GM23338 (cell line): Measurements from ENCODE around the gene TMEM255B. TPM values are rescaled to one million over a fixed set of nuclear protein-coding genes. Genes with fewer than 3 reads are reported as not detected.

Source experiments
- ATAC-seq: fragments of 200-7000 bp; cut with Tn5 transposase; 3 replicates; pipeline ENCODE4 v1.9.1; 2020
- DNase-seq: peaks from one replicate; pipeline ENCODE4 v3.0.0-alpha.2; 2015; ENCODE audit warnings: low spot score
- H2AFZ ChIP-seq: fragments of 200-600 bp; sonication (generic); 2 replicates; pipeline ENCODE4 v1.8.0; 2016; ENCODE audit warnings: antibody characterized with exemption, mild to moderate bottlenecking, moderate library complexity
- H3F3A ChIP-seq: fragments of 200-600 bp; sonication (generic); replicated peaks from 2 replicates; pipeline ENCODE4 v1.8.0; 2017; ENCODE audit warnings: antibody characterized with exemption, mixed run types, low read depth
- H3K27ac ChIP-seq: fragments of 200-600 bp; sonication (generic); 2 replicates; pipeline ENCODE4 v1.6.1; 2016; ENCODE audit warnings: low read depth
- H3K27me3 ChIP-seq: fragments of 200-600 bp; sonication (generic); 2 replicates; pipeline ENCODE4 v1.8.0; 2016; ENCODE audit warnings: mild to moderate bottlenecking, mixed run types, moderate library complexity; ENCODE audit not compliant: insufficient read depth
- H3K36me3 ChIP-seq: fragments of 200-600 bp; sonication (generic); 2 replicates; pipeline ENCODE4 v1.8.0; 2016; ENCODE audit warnings: mild to moderate bottlenecking; ENCODE audit not compliant: insufficient read depth
- H3K4me1 ChIP-seq: fragments of 200-600 bp; sonication (generic); 2 replicates; pipeline ENCODE4 v1.8.0; 2016; ENCODE audit warnings: mild to moderate bottlenecking, moderate library complexity; ENCODE audit not compliant: insufficient read depth
- H3K4me2 ChIP-seq: fragments of 200-600 bp; sonication (generic); 2 replicates; pipeline ENCODE4 v1.7.1; 2017; ENCODE audit warnings: mixed run types
- H3K4me3 ChIP-seq: fragments of 200-600 bp; sonication (generic); 2 replicates; pipeline ENCODE4 v1.6.1; 2016; ENCODE audit warnings: mixed run types
- H3K79me2 ChIP-seq: fragments of 200-600 bp; sonication (generic); replicated peaks from 2 replicates; pipeline ENCODE4 v1.8.0; 2017; ENCODE audit warnings: mild to moderate bottlenecking; ENCODE audit not compliant: insufficient read depth
- H3K9me2 ChIP-seq: fragments of 200-600 bp; sonication (generic); 2 replicates; pipeline ENCODE4 v1.8.0; 2017; ENCODE audit not compliant: insufficient read depth
- H4K20me1 ChIP-seq: fragments of 200-600 bp; sonication (generic); replicated peaks from 2 replicates; pipeline ENCODE4 v1.8.0; 2017; ENCODE audit warnings: mild to moderate bottlenecking; ENCODE audit not compliant: insufficient read depth
- H3K27ac Mint-ChIP-seq: 2 replicates; pipeline ENCODE4 v1.8.0; 2020; ENCODE audit warnings: inconsistent platforms, mild to moderate bottlenecking, moderate library complexity, mixed read lengths
- H3K27me3 Mint-ChIP-seq: 3 replicates; pipeline ENCODE4 v1.8.0; 2022; ENCODE audit warnings: low read depth, mild to moderate bottlenecking, moderate library complexity, mixed read lengths, inconsistent platforms; ENCODE audit not compliant: insufficient read depth, poor library complexity
- H3K36me3 Mint-ChIP-seq: 3 replicates; pipeline ENCODE4 v1.8.0; 2021; ENCODE audit warnings: low read depth, mild to moderate bottlenecking, inconsistent platforms, moderate library complexity, mixed read lengths
- H3K4me1 Mint-ChIP-seq: 3 replicates; pipeline ENCODE4 v1.8.0; 2020; ENCODE audit warnings: mild to moderate bottlenecking, inconsistent platforms, mixed read lengths
- H3K4me3 Mint-ChIP-seq: 3 replicates; pipeline ENCODE4 v1.8.0; 2021; ENCODE audit warnings: moderate library complexity, mild to moderate bottlenecking, inconsistent platforms, mixed read lengths
- H3K9me3 Mint-ChIP-seq: 3 replicates; pipeline ENCODE4 v1.8.0; 2020; ENCODE audit warnings: moderate library complexity, mild to moderate bottlenecking, inconsistent platforms, mixed read lengths
- CTCF ChIP-seq, 2 experiments: fragments of 200-600 bp in 1 of 2; sonication (generic) in 1 of 2; conservative IDR thresholded peaks; 2 replicates each; pipeline versions ENCODE4 v1.5.1 to v1.6.1; 2016 to 2017; ENCODE audit warnings: antibody characterized with exemption in 2 of 2, low read depth in 2 of 2, mild to moderate bottlenecking in 2 of 2, moderate library complexity in 1 of 2
- EZH2phosphoT487 ChIP-seq: fragments of 200-600 bp; sonication (generic); IDR thresholded peaks from one replicate; pipeline ENCODE4 v1.8.1; 2018; ENCODE audit warnings: antibody characterized with exemption; ENCODE audit not compliant: unreplicated experiment
- JUNB ChIP-seq: IDR thresholded peaks from one replicate; pipeline ENCODE4 v1.6.1; 2016; ENCODE audit warnings: antibody characterized with exemption; ENCODE audit not compliant: unreplicated experiment
- NANOG ChIP-seq: IDR thresholded peaks from 2 replicates; pipeline ENCODE4 v1.6.1; 2016; ENCODE audit warnings: antibody characterized with exemption, borderline replicate concordance
- POLR2AphosphoS5 ChIP-seq: IDR thresholded peaks from 2 replicates; pipeline ENCODE4 v1.6.1; 2016; ENCODE audit warnings: antibody characterized with exemption, low read depth
- STAT1 ChIP-seq: IDR thresholded peaks from one replicate; pipeline ENCODE4 v1.6.1; 2016; ENCODE audit warnings: antibody characterized with exemption; ENCODE audit not compliant: unreplicated experiment
- ZNF114 ChIP-seq: fragments of 250-450 bp; sonication (Bioruptor Pico); IDR thresholded peaks from 2 replicates; pipeline ENCODE4 v1.5.0; 2020; ENCODE audit warnings: mild to moderate bottlenecking, moderate library complexity
- ZNF331 ChIP-seq: fragments of 250-450 bp; sonication (Bioruptor Pico); IDR thresholded peaks from 2 replicates; pipeline ENCODE4 v1.5.0; 2020; ENCODE audit warnings: low read depth, mild to moderate bottlenecking, moderate library complexity
- polyA plus RNA-seq: library from polyadenylated mRNA; unstranded; fragments of >200 nt; fragmentation: Nextera tagmentation; extraction: Ambion mirVana; gene quantifications from 2 replicates; pipeline ENCODE4 v1.2.1, GENCODE V29; 2016
- total RNA-seq: library from RNA; depleted of rRNA; stranded (reverse); fragments of >200 nt; shearing (Covaris generic); gene quantifications from 2 replicates; pipeline ENCODE4 v1.2.3, GENCODE V29; 2014

The TMEM255B gene
- total and polyA plus RNA-seq, 2 experiments from 2014 or later, result 0.69 to 4.4 TPM

GRCh38 chr13:113839536-113840204, 80.6 kb downstream of the TMEM255B start:
- no peaks in the 10 kb centered on the region for H3K27me3 ChIP-seq
- no peak overlapping the region for H3K27ac ChIP-seq
- H3K79me2 ChIP-seq, result no peaks in the 10 kb centered on the region
- H3K4me3 Mint-ChIP-seq, result no peak overlapping the region
- TF ChIP-seq ZNF114, result no peak
- no peak for TF ChIP-seq EZH2phosphoT487
- TF ChIP-seq CTCF (conservative IDR thresholded peaks at IDR 0.05; ENCODE audit: low read depth in 2 of 2), result no peak
- no peak for TF ChIP-seq STAT1
- TF ChIP-seq ZNF331 (CRISPR knock-in tag), result no peak
- no peak overlapping the region for H3K4me3 ChIP-seq
- DNase-seq (no peak), ATAC-seq (no peak; the same call in 2 of the 3 replicates)
- peaks cover 3% of the 10 kb centered on the region for H3K27me3 Mint-ChIP-seq
- H4K20me1 ChIP-seq, result no peaks in the 10 kb centered on the region
- no peak overlapping the region for H2AFZ ChIP-seq
- H3K36me3 Mint-ChIP-seq, result peaks cover 4% of the 10 kb centered on the region; the same call in 2 of the 3 replicates
- no peak overlapping the region for H3K27ac Mint-ChIP-seq
- no peaks in the 10 kb centered on the region for H3F3A ChIP-seq
- H3K9me3 Mint-ChIP-seq, result peaks cover 2% of the 10 kb centered on the region; the same call in 2 of the 3 replicates
- H3K4me2 ChIP-seq, result no peak overlapping the region
- peaks cover 13% of the 10 kb centered on the region for H3K4me1 Mint-ChIP-seq
- no peaks in the 10 kb centered on the region for H3K36me3 ChIP-seq
- H3K4me1 ChIP-seq, result no peaks in the 10 kb centered on the region
- H3K9me2 ChIP-seq, result no peaks in the 10 kb centered on the region

GRCh38 chr13:113840541-113841352, 81.7 kb downstream of the TMEM255B start:
- Histone ChIP-seq H3K27ac (no peak overlapping the region), H3K9me2 (no peaks in the 10 kb centered on the region), H3K4me3 (no peak overlapping the region), H3K79me2 (no peaks in the 10 kb centered on the region), H3K4me1 (no peaks in the 10 kb centered on the region), H3K27me3 (no peaks in the 10 kb centered on the region), H3K4me2 (no peak overlapping the region), H3K36me3 (no peaks in the 10 kb centered on the region), H3F3A (no peaks in the 10 kb centered on the region), H4K20me1 (no peaks in the 10 kb centered on the region), H2AFZ (no peak overlapping the region)
- TF ChIP-seq JUNB, result no peak
- Mint-ChIP-seq H3K36me3 (peaks cover 4% of the 10 kb centered on the region; the same call in 1 of the 3 replicates), H3K27me3 (peaks cover 3% of the 10 kb centered on the region), H3K4me3 (no peak overlapping the region), H3K4me1 (peaks cover 13% of the 10 kb centered on the region), H3K9me3 (peaks cover 2% of the 10 kb centered on the region; the same call in 2 of the 3 replicates), H3K27ac (no peak overlapping the region)
- ATAC-seq (no peak), DNase-seq (no peak)

GRCh38 chr13:113841353-113841650, 82.3 kb downstream of the TMEM255B start:
- no peaks in the 10 kb centered on the region for H3K27me3 ChIP-seq
- no peak overlapping the region for H3K4me3 ChIP-seq
- H3K4me1 ChIP-seq, result no peaks in the 10 kb centered on the region
- Mint-ChIP-seq H3K27ac (no peak overlapping the region), H3K4me1 (peaks cover 13% of the 10 kb centered on the region), H3K4me3 (no peak overlapping the region), H3K27me3 (peaks cover 1% of the 10 kb centered on the region), H3K9me3 (no peaks in the 10 kb centered on the region), H3K36me3 (0 out of 3 replicates have a peak, but pooled peaks cover 4% of the 10 kb centered on the region)
- DNase-seq, result no peak
- H3K27ac ChIP-seq, result no peak overlapping the region
- no peaks in the 10 kb centered on the region for H3K36me3 ChIP-seq
- no peaks in the 10 kb centered on the region for H3F3A ChIP-seq
- H2AFZ ChIP-seq, result no peak overlapping the region
- TF ChIP-seq EZH2phosphoT487 (no peak), POLR2AphosphoS5 (no peak), NANOG (no peak), ZNF331 (CRISPR knock-in tag) (no peak), CTCF (conservative IDR thresholded peaks at IDR 0.05; ENCODE audit: low read depth in 2 of 2) (no peak), JUNB (no peak)
- ATAC-seq, result no peak
- H3K9me2 ChIP-seq, result no peaks in the 10 kb centered on the region
- H4K20me1 ChIP-seq, result no peaks in the 10 kb centered on the region
- H3K4me2 ChIP-seq, result no peak overlapping the region
- no peaks in the 10 kb centered on the region for H3K79me2 ChIP-seq
